NCI-H2227 (cell line): ENCODE measurements around the gene FKBP14.
A peak's percentile ranks its signal among the peaks of the same experiment; 100 is the strongest.

Source experiments
- DNase-seq: peaks from one replicate; lab custom pipeline; 2025; ENCODE audit not compliant: unreplicated experiment; lab: John Stamatoyannopoulos, UW

The FKBP14 gene

DNA sequence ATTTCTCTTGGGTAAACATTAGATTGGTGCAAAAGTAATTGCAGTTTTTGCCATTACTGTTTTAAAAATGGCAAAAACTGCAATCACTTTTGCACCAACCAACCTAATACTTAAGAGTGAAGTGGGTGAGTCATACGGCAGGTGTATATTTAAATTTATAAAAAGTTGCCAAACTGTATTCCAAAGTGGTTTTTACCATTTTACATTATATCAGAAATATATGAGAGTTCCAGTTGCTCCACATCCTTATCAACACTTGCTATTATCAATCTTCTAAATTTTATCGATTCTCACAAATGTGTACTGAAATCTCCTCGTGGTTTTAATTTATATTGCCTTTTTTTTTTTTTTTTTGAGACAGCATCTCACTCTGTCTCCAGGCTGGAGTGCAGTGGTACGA is 33.4 kb downstream of the FKBP14 start:
- no peak for DNase-seq

DNA sequence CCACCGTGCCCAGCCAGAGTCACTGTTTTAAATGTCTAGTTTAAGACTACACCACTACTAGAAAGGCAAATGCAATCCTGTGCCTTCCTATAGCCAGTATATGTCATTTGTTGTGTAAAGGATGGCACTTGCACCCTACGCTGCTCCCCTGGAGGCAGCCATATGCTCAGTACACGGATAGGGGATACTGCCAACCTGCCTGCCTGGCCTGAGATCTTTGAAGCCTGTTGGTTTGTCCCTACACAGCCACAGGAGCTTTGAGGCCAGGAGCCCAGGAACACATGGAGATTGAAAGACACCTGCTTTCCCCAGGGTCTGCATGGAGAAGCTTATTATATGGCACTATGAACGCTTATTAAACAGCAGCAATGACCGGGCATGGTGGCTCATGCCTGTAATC is 34.6 kb downstream of the FKBP14 start:
- DNase-seq = no peak

DNA sequence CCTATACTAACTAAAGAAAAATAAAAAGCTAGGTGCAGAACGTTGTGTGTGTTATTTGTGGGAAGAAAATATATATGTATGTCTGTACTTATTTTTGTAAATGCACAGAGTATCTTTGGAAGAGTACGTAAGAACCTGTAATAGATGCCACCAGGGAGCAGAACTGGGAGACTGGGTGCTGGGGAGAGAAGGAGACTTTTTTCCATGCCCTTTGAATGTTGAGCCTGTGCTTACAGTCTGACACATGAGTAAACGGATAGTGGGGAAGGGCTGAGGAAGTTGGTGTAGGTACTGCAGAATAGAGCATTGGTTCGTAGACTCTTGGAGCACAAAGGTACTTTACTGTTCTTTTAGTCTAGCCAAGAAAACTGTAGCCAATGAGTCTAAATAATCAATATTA is 35.6 kb downstream of the FKBP14 start:
- no peak for DNase-seq

DNA sequence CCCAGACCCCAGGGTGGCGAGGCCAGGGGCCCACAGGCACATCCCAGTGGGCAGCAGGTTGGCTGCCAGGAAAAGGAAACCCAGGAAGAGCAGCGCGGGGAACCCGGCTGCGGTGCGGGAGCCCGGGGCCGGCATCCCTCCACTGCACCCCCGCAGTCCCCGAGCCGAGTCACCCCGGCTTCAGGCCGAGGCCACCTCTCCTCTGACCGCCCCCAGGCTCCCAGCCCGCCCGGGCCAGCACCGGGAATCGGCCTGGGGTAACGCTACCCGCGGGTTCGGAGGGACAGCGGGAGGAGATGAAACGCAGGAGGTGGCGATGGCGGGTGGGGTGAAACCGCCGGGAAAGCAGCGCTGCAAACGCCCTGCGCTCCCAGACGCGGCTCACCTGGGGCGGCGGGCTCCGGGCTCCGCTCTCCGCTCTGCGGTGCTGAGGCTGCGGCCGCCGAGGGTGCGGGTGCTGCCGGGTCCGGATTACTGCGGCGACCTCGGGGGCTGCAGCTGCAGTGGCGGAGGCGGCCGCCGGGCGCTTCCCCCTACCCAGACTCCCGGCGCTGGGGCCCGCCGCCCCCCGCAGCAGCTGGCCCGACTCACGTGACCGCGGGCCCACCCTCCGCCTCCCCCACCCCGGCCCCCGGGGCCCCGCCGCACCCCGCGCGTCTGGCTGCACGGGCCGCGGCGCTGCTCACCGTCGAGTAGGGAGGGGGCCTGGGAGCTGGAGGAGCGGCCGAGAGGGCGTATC is 37.1 kb downstream of the FKBP14 start, which contains the start of gene SCRN1:
Gene SCRN1 (minus strand): TSS at position 545 of the 739 bp plus-strand sequence. CDS start 20,734 bp downstream, outside the sequence.
- peak; percentile 74 for DNase-seq

DNA sequence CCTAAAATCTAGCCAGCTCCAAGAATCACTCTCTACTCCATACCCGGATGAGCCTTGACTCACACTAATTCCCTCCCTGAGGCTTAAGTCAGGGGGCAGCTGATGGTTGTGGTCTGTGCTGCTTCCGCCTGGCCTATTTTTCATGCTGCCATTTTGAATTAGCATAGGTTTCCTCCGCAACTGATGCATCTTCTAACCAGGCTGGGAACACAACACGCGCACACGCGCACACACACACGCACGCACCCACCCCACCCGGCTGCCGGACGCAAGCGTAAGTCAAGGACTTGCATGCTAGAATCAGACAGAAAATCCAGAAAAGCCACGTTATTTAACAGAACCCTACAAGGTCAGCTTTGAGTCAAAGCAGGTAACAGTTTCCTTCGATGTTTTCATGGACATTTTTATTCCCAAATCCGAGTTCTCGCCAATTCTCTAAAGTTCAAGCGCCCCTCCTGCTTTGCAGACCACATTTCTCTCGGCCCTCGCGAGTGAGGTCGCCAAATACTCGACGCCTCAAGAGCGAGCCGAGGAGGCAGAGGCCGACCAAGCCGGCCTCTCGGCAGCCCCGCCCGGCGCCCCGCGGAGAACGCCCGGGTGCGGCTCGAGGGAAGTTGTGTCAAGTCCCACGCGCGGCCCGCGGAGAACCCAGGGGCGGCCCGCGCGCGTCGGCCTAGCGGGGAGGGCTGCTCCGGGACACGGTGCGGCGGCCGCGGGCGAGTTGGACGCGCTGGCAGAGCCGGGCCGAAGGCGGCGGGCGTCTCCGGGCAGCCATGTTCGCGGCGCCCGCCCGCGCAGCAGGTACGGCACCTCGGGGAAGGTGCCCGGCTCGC is 37.9 kb downstream of the FKBP14 start:
- DNase-seq = peak; percentile 77

DNA sequence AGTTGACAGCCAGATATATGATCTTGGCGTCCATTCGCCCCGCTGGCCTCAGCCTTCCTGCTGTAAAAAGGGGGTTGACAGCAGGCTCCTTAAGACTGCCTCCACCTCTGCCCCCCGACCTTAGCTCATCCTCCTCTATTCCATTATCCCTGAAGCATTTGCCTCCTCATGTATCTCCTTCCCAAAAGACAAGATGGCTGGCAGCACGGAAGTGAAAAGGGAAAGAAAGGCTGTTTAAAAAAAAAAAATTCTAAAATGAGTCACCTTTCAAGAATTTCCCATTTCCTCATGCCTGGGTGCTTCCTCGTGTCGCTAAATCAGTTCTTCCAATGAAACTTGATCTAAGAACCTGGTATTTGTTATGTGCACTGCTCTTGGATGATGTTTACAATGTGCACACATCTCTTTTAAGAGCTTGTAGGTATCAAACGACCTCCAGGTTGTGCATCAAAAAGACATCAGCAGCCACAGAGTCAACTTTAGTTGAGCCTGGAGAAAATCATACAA is 38.6 kb downstream of the FKBP14 start:
- peak; percentile 21 for DNase-seq

DNA sequence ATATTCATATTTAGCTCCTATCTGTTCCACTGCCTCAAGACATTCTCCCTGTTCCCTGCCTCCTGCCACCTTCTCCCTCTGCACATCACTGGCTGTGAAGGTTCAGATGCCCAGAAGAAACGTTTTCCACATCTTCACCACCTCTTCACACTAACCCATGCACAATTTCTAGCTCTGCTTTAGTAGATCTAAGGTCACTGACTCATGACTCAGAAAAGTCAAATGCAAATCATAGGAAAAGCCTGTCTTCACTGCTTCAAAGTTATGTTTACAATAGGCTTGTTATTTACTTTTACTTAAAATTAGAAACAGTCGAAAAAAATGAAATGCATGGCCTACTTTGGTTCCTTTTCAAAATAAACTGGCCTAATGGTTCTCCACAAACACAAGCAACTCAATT is 39.4 kb downstream of the FKBP14 start:
- DNase-seq = no peak

DNA sequence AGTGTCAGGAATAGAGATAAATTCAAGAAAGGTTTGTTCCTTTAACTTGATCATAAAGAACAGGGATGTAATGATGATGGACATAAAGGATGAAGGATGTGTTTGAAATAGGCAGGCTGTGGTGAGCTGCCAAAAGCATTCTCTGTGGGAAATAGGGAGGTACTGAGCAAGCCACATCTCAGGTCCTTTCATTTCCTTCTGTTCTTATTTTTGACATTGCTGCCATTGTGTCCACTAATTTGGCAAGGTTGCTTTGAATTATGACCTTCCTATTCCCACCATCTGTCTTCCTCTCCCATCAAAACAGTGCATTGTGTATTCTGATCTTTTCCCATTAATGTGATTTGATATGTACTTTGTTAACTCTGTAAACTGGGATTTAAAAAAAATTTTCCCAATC is 46.4 kb downstream of the FKBP14 start:
- no peak for DNase-seq

DNA sequence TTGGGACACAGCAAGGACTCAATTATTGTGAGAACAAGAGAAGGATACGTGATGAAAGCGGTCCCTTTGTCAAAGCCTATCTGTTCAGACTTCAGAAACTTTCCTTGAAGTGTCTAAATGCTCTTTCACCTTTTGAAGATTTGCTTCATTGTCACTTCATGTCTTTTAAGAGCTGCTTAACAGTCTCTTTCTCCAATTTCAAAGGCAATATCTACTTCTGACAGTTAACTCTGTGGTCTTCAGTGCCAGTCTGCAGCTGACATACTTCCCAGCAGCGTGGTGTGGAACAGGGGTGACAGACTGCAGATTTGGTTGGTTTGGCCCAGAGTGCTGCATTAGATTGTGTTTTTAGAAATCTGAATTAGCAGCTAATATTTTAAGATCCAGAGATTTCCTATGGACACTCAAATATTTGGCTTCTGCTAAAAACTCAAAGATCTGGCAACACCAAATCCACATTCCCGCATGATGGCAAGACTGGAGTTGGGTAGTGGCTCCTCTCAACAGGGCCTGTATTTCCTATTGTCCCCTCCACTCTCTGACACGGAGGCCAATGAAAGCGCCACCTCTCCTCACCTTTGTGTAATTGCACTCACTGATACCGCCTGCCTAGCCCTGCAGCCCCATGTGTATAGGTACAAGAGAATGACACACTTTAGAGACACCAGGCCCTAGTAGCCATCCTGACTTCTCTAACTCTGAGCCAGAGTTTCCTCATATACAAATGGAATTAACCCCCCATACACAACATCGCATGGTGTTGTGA is 48.4 kb downstream of the FKBP14 start:
- no peak for DNase-seq

DNA sequence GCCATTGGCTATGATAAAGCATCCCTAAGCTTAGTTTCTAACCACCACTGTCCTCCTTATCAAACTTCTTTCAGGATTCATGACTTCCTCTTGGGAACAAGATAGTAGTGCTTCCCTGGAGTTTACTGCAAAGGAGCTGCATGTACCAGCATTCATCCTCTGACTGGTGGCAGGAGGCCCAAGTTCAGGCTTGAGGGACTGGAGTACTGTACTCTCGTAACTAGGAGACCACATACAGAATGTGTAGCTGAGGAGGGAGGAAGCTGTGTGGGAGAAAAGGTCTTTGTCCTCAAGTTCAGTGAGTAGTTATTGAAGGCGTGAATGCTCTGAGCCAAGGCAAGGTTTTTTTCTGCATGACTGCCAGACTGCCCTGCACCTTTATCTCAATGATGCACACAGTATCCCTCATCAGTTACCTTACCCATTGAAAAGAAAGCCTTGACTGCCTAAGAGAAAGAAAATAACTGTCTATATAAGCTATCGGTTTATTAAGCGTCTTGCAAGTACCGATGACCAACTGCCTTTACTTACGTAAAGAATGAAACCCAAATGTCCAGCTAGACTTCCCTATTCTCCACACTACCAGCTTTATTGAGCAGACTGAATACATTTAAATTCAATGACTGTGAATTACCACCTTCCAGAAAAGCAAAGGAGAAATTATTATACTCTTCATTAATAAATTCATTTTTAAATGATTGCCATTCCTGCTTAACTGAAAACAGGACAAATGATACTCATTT is 49.7 kb downstream of the FKBP14 start:
- no peak for DNase-seq

DNA sequence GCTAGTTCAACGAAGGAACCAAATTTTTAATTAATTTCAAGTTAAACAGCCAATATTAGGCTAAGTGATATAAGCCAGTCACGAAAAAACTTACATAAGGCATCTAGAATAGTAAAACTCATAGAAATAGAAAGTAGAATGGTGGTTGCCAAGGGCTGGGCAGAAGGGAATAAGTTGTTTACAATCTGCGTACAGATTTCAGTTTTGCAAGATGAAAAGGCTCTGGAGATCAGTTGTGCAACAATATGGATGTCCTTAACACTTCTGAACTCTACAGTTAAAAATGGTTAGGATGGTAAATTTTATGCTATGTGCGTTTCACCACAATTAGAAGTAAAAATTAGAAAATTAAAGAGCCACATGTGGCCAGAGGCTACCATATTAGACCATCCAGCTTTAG is 50.2 kb downstream of the FKBP14 start:
- DNase-seq = no peak

DNA sequence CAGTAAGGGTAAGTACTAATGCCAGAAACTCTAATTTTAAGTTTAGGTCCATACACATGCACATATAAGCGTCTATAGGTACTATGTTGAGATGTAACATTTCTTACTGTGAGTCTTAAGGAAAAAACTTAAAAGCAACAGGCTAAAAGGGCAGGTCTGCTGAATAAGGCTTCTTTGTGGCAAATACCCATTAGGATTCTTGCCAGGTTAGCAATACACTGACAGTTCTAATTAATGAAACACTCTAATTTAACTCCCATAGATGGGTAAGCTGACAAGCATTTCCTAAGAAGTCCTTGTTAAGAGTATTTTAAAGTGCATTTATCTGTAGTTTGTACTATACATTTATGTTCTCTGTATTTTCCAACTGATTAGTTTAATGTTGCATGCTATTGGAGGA is 50.9 kb downstream of the FKBP14 start:
- DNase-seq = no peak

DNA sequence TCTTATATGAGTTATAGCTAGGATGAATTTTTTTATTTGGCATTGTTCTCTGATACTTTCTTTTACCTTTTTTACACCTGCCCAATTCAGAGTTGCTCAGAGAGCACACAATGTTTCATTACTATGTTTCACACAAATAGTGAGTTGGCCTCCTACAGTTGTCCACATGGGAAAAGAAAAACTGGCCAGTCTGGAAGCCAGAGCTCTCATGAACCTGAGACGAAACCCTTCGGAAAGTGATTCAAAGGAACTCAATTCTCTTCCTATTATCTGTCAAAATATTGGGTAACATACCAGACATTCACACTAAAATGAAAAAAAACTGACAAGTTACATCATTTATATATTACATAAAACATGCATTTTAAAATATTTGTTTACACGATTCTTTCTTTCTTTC is 52.2 kb downstream of the FKBP14 start:
- no peak for DNase-seq

DNA sequence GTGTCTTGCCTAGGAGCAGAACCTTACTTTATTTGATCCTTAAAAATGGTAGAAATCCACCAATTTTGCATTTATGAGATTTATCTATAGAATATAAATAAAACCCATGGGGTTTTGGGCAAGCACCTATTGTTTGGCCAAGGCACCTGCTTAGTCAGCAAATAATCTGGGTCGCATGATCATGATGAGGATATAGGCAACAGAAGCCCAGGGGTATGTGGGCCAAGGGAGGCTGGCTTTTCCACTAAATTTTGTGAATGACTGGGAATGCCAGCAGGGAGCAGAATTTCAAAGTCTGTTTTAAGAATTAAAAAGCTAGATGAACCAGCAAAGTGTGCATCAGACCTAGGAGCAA is 54.2 kb downstream of the FKBP14 start:
- no peak for DNase-seq

DNA sequence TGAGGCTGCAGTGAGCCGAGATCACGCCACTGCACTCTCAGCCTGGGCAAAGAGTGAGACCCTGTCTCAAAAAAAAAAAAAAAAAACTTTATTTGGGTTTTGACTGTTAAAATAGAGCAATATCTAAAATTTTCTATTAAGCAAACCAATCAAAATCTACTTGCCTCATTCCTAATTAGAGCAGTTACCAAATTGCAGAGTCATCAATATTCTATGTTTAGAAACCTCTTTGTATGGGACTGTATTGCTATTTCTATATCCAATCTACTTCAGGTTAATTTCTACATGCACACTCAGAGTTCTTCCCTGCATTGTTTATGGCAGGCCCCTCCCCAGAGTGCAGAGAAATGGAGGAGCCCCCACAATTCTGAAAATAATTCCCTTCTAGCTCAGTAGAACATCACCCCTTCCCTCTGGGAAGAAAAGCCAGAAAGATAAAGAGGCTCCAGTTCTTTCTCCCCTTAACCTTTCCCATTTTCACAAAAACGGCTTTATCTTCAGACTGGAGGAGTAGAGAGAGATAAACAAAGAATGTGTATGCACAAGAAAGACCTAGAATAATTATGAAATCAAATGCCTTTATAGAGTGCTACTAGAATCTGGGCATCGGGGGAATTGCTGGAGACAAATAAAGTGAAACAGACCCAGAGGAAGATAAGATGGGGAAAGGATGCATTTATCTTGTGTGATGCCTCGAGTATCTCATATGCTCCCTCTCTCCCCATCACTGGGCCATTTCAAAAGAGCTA is 54.8 kb downstream of the FKBP14 start:
- no peak for DNase-seq

DNA sequence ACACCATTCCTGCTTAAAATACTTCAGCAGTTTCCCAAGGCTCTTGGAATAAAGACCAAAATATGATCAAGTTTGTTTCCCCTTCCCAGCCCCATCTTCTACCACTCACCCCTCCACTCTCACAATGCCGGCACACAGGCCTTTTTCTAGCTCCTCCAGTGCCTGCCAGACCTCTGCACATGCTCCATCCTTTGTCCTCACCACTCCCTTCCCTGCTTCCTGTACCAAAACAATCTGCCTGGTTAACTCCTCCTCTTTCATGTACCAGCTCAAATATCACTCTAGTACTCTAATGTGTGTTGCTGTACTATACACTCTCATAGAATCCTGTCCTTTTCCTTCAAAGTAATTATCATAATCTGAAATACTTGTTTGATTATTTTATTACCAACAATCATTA is 56.3 kb downstream of the FKBP14 start:
- no peak for DNase-seq

DNA sequence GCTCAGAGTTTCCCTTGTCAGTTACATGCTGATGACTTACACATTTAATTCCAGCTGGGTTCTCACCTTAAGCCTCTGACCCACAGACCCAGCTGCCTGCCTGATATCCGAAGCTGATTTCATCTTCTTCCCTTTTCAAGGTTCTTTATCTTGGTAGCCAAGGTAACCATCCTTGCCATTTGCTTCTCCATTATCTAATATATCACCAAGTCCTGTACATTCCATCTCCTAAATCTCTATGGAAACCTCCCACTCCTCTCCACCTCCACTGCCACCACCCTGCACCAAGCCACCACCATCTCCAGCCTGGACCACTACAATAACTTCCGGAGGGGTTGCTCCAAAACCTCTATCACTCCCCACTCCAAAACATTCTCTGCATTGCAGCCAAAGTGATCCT is 56.8 kb downstream of the FKBP14 start:
- no peak for DNase-seq

DNA sequence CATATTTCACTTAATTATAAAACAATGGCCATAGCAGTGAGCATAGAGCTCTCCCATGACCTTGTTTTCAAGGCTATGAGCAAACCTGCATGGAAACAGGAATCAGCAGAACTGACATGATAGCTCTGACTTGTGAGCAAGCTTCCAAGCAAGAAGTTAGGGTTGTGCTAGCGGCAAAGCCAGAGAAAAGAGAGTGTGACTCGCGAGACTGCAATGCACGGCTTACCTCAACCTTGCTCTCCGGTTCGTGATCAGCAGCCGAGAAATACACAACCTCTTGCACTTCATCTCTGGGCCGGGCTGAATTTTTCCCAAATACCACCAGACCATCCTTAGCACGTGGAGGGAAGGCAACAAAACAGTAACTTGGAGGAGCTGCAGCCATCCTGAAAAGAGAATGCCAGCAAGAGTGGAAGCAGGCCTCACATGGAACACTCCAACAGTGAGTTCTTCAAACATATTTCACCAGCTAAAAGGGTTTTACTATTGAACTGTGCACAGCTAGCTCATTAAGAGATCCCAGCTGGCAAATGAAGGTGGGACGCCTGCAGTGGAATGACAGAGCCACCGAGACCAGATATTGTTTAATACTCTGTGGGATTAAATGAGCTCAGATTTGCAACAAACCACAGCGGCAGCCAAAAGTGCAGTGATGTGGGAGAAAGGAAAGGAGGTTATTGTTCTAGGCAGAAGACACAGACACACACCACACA is 57.7 kb downstream of the FKBP14 start:
- no peak for DNase-seq

DNA sequence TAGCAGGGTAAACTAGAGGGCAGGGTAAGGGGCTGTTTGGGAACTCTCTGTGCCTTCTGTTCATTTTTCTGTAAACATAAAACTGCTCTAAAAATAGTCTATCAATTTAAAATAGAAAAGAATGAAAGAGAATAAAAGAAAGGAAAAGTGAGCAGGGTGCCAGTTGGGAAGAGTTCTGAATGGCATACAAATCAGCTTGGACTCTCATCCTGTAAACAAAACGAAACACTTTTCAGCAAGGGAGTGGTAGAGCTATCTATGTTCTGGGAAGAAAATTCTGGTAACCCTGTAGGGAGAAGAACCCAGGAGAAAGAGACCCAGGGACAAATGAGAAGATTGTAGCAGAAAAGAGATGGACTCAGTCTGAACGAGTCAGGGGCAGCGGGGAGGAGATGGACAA is 61.5 kb downstream of the FKBP14 start:
- DNase-seq = no peak

DNA sequence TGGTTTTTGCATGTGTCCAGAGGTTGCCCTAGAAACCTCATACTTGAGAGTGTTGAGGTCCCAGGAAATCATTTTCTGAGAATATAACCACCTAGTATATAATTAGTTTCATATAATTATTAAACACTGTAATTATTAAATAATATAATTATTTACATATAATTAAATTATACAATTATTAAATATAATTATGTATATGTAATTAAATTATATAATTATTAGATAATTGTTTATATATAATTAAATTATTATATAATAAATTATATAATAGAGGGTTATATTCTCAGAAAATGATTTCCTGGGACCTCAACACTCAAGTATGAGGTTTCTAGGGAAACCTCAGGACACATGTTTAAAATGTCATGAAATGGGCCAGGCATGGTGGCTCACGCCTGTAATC is 64.5 kb downstream of the FKBP14 start:
- no peak for DNase-seq
